Neural cell (in vitro differentiated cells): ENCODE results near the gene GUCD1. TPM values are rescaled to one million over a fixed set of nuclear protein-coding genes. Genes with fewer than 3 reads are reported as not detected.

Source experiments
- H2AFZ ChIP-seq: fragments of 200-600, 300-800 bp; sonication (generic), shearing (Covaris generic); 2 replicates; pipeline ENCODE4 v1.6.0; 2014; ENCODE audit warnings: low read depth, mild to moderate bottlenecking, antibody characterized with exemption, low read length, moderate library complexity
- H3F3A ChIP-seq: fragments of 200-600 bp; shearing (Covaris generic); 2 replicates; pipeline ENCODE4 v1.6.1; 2016; ENCODE audit warnings: mild to moderate bottlenecking, moderate library complexity, mixed read lengths, antibody characterized with exemption, low read length; ENCODE audit not compliant: insufficient read depth, poor library complexity, severe bottlenecking
- H3K27ac ChIP-seq: fragments of 200-600, 300-800 bp; sonication (generic), shearing (Covaris generic); 2 replicates; pipeline ENCODE4 v1.5.1; 2014; ENCODE audit warnings: mild to moderate bottlenecking, low read length, moderate library complexity
- H3K27me3 ChIP-seq: fragments of 300-800, 200-600 bp; sonication (generic), shearing (Covaris generic); 2 replicates; pipeline ENCODE4 v1.6.0; 2014; ENCODE audit warnings: mild to moderate bottlenecking, low read depth, low read length, moderate library complexity; ENCODE audit not compliant: insufficient read depth
- H3K36me3 ChIP-seq: fragments of 300-800, 200-600 bp; sonication (generic), shearing (Covaris generic); 2 replicates; pipeline ENCODE4 v1.5.1; 2014; ENCODE audit warnings: mild to moderate bottlenecking, antibody characterized with exemption, low read length, moderate library complexity; ENCODE audit not compliant: insufficient read depth
- H3K4me2 ChIP-seq: fragments of 300-800, 200-600 bp; sonication (generic), shearing (Covaris generic); 2 replicates; pipeline ENCODE4 v1.6.0; 2014; ENCODE audit warnings: mild to moderate bottlenecking, low read length
- H3K4me3 ChIP-seq: fragments of 300-800, 200-600 bp; sonication (generic), shearing (Covaris generic); 2 replicates; pipeline ENCODE4 v1.5.1; 2014; ENCODE audit warnings: mild to moderate bottlenecking, low read length, moderate library complexity
- H3K79me2 ChIP-seq: fragments of 200-600 bp; shearing (Covaris generic); replicated peaks from 2 replicates; pipeline ENCODE4 v1.6.0; 2014; ENCODE audit warnings: mild to moderate bottlenecking, low read length, moderate library complexity; ENCODE audit not compliant: insufficient read depth
- H3K9ac ChIP-seq: fragments of 300-800, 200-600 bp; sonication (generic), shearing (Covaris generic); 2 replicates; pipeline ENCODE4 v1.6.1; 2016; ENCODE audit warnings: mild to moderate bottlenecking, low read length, mixed read lengths
- H3K9me2 ChIP-seq: fragments of 200-600 bp; shearing (Covaris generic); 2 replicates; pipeline ENCODE4 v1.6.1; 2016; ENCODE audit warnings: mild to moderate bottlenecking, low read length, mixed read lengths; ENCODE audit not compliant: insufficient read depth
- H3K9me3 ChIP-seq: fragments of 200-600, 300-800 bp; sonication (generic), shearing (Covaris generic); 2 replicates; pipeline ENCODE4 v1.6.1; 2016; ENCODE audit warnings: mild to moderate bottlenecking, mixed run types, low read length, moderate library complexity, mixed read lengths
- H4K20me1 ChIP-seq: fragments of 200-600 bp; shearing (Covaris generic); 2 replicates; pipeline ENCODE4 v1.6.1; 2016; ENCODE audit warnings: mild to moderate bottlenecking, mixed run types; ENCODE audit not compliant: insufficient read depth
- EP300 ChIP-seq: fragments of 450-650 bp; conservative IDR thresholded peaks from 2 replicates; pipeline ENCODE4 v1.6.1; 2014; ENCODE audit warnings: antibody characterized with exemption, mild to moderate bottlenecking, moderate library complexity; ENCODE audit not compliant: poor library complexity, severe bottlenecking
- EZH2 ChIP-seq: fragments of 200-600, 300-800 bp; shearing (Covaris generic), sonication (generic); IDR thresholded peaks from 2 replicates; pipeline ENCODE4 v1.6.1; 2014; ENCODE audit warnings: antibody characterized with exemption, low read length, borderline replicate concordance, mild to moderate bottlenecking; ENCODE audit not compliant: insufficient read depth, poor library complexity, severe bottlenecking
- MXI1 ChIP-seq: fragments of 450-650 bp; conservative IDR thresholded peaks from 2 replicates; pipeline ENCODE4 v1.6.1; 2014; ENCODE audit warnings: antibody characterized with exemption, mild to moderate bottlenecking; ENCODE audit not compliant: poor library complexity, severe bottlenecking
- POLR2AphosphoS5 ChIP-seq: IDR thresholded peaks from 2 replicates; pipeline ENCODE4 v1.6.1; 2012
- RAD21 ChIP-seq: fragments of 450-650 bp; conservative IDR thresholded peaks from 2 replicates; pipeline ENCODE4 v1.6.1; 2014; ENCODE audit warnings: antibody characterized with exemption, mild to moderate bottlenecking, moderate library complexity
- SMC3 ChIP-seq: fragments of 450-650 bp; conservative IDR thresholded peaks from 2 replicates; pipeline ENCODE4 v1.6.1; 2014; ENCODE audit warnings: antibody characterized with exemption, mild to moderate bottlenecking, moderate library complexity; ENCODE audit not compliant: poor library complexity
- TAF1 ChIP-seq: IDR thresholded peaks from 2 replicates; pipeline ENCODE4 v1.6.1; 2012; ENCODE audit warnings: low read depth
- polyA plus RNA-seq: library from polyadenylated mRNA; depleted of rRNA; stranded (reverse); fragments of >200 nt; gene quantifications from 2 replicates; pipeline ENCODE4 v1.2.3, GENCODE V29; 2014
- TF ChIP-seq, protein P1 (sequence below): fragments of 450-650 bp; IDR thresholded peaks from 2 replicates; pipeline ENCODE4 v1.5.1; 2014; ENCODE audit warnings: antibody characterized with exemption, mild to moderate bottlenecking, moderate library complexity; ENCODE audit not compliant: poor library complexity, severe bottlenecking
- TF ChIP-seq, protein P2 (sequence below): IDR thresholded peaks from 2 replicates; pipeline ENCODE4 v1.6.1; 2012; ENCODE audit warnings: borderline replicate concordance

The GUCD1 gene
- polyA plus RNA-seq, 1 donor from 2014 or later, result 32.6 TPM

DNA sequence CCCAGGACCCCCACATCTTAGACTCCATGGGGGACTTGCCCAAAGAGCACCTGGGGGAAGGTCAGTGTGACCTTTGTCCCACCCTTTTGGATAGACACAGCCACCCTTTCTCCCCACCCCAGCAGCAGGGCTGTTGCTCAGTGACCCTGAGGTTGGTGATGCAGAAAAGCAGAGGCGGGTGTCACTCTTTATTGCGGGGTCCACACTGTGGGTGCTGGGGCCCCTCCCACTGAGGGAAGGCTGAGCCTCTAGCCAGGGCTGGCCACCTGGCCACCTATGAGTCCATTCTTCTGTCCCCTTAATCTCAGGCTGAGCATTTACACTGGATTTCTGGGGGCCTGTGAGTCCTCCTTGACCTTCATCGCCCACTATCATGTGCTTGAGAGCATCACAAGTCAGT, 30.5 kb upstream of the GUCD1 start:
- Histone ChIP-seq H3K27ac (no peak overlapping the region), H3K4me3 (no peak overlapping the region), H3K27me3 (no peaks in the 10 kb centered on the region), H3F3A (no peaks in the 10 kb centered on the region), H2AFZ (no peak overlapping the region), H3K9ac (no peak overlapping the region), H3K9me3 (no peaks in the 10 kb centered on the region), H4K20me1 (no peaks in the 10 kb centered on the region), H3K9me2 (no peaks in the 10 kb centered on the region), H3K79me2 (no peaks in the 10 kb centered on the region), H3K36me3 (no peaks in the 10 kb centered on the region), H3K4me2 (no peak overlapping the region)
- TF ChIP-seq EZH2 (no peak), SMC3 (no peak), RAD21 (no peak), EP300 (no peak)
- TF ChIP-seq, protein P1, sequence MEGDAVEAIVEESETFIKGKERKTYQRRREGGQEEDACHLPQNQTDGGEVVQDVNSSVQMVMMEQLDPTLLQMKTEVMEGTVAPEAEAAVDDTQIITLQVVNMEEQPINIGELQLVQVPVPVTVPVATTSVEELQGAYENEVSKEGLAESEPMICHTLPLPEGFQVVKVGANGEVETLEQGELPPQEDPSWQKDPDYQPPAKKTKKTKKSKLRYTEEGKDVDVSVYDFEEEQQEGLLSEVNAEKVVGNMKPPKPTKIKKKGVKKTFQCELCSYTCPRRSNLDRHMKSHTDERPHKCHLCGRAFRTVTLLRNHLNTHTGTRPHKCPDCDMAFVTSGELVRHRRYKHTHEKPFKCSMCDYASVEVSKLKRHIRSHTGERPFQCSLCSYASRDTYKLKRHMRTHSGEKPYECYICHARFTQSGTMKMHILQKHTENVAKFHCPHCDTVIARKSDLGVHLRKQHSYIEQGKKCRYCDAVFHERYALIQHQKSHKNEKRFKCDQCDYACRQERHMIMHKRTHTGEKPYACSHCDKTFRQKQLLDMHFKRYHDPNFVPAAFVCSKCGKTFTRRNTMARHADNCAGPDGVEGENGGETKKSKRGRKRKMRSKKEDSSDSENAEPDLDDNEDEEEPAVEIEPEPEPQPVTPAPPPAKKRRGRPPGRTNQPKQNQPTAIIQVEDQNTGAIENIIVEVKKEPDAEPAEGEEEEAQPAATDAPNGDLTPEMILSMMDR, result no peak

DNA sequence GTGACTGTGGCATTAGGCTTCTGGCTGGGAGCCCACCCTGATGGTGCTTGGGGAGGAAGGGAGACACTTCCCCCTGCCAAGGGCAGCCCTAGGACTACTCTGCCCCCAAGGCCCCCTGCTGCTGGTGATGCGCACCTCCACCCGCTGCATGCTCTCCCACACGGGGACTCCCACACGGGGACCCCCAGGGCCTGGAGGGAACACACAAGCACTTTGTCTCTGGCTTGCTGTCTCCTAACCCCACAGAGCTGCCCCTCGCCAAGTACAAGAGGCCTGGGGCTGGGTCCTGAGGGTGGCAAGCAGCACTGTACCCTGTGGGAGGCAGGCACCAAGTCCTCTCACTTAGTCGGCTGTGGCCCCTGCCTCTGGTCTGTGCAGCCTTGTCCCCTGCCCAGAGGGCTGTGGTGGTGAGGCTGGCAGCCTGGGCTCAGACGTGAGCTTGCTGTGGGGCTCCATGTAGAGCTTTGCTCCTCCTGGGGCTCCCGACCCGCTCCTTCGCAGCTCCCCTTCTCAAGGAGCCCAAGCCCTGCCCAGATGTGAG, 30.0 kb upstream of the GUCD1 start:
- Histone ChIP-seq H3K79me2 (no peaks in the 10 kb centered on the region), H3K4me2 (no peak overlapping the region), H3K9ac (no peak overlapping the region), H4K20me1 (no peaks in the 10 kb centered on the region), H3K36me3 (no peaks in the 10 kb centered on the region), H3K9me2 (no peaks in the 10 kb centered on the region), H3F3A (no peaks in the 10 kb centered on the region), H3K4me3 (no peak overlapping the region), H3K27me3 (no peaks in the 10 kb centered on the region), H3K27ac (no peak overlapping the region), H2AFZ (no peak overlapping the region), H3K9me3 (no peaks in the 10 kb centered on the region)
- no peak for TF ChIP-seq RAD21
- TF ChIP-seq TAF1, result no peak

DNA sequence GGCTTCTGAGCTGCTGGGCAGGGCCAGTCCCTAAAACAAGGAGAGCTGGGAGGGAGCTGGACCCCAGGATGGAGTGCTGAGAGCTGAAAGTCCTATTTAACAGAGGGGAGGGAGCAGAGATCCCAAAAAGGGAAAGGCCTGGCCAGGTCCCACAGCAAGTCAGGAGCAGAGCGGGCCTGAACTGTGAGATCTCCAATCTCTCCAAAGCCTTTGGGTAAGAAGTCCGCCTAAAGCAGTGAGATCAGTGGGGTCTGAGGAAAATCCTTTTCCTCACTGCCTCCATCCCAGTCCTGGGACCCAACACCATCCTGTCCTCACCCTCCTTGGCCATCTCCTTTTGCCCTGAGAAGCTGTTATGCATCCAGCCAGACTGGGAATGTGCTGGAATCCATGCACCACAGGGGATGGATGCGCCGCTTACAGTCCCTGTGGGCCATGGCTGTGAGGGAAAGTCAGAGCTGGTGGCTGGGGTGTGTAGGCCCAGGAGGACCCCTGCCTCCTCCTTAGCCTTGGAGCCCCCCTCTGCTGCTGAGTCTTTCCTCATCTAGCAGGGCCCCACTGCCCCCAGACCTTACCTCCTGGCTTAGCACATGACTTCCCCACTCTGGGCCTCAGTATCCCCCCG, 29.3 kb upstream of the GUCD1 start:
- Histone ChIP-seq H3K27me3 (no peaks in the 10 kb centered on the region), H3K9me2 (no peaks in the 10 kb centered on the region), H3K4me3 (no peak overlapping the region), H3K27ac (no peak overlapping the region), H3K36me3 (no peaks in the 10 kb centered on the region), H3K79me2 (no peaks in the 10 kb centered on the region), H3K9ac (no peak overlapping the region), H3F3A (no peaks in the 10 kb centered on the region), H2AFZ (no peak overlapping the region), H3K9me3 (no peaks in the 10 kb centered on the region), H4K20me1 (no peaks in the 10 kb centered on the region), H3K4me2 (no peak overlapping the region)
- no peak for TF ChIP-seq EP300
- TF ChIP-seq MXI1, result no peak
- TF ChIP-seq TAF1, result no peak
- TF ChIP-seq, protein P1, result no peak
- TF ChIP-seq SMC3, result no peak
- no peak for TF ChIP-seq POLR2AphosphoS5
- TF ChIP-seq, protein P2, sequence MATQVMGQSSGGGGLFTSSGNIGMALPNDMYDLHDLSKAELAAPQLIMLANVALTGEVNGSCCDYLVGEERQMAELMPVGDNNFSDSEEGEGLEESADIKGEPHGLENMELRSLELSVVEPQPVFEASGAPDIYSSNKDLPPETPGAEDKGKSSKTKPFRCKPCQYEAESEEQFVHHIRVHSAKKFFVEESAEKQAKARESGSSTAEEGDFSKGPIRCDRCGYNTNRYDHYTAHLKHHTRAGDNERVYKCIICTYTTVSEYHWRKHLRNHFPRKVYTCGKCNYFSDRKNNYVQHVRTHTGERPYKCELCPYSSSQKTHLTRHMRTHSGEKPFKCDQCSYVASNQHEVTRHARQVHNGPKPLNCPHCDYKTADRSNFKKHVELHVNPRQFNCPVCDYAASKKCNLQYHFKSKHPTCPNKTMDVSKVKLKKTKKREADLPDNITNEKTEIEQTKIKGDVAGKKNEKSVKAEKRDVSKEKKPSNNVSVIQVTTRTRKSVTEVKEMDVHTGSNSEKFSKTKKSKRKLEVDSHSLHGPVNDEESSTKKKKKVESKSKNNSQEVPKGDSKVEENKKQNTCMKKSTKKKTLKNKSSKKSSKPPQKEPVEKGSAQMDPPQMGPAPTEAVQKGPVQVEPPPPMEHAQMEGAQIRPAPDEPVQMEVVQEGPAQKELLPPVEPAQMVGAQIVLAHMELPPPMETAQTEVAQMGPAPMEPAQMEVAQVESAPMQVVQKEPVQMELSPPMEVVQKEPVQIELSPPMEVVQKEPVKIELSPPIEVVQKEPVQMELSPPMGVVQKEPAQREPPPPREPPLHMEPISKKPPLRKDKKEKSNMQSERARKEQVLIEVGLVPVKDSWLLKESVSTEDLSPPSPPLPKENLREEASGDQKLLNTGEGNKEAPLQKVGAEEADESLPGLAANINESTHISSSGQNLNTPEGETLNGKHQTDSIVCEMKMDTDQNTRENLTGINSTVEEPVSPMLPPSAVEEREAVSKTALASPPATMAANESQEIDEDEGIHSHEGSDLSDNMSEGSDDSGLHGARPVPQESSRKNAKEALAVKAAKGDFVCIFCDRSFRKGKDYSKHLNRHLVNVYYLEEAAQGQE, result no peak
- no peak for TF ChIP-seq RAD21
- no peak for TF ChIP-seq EZH2
